ENCODE results near the gene STOM. TPM values are rescaled to one million over a fixed set of nuclear protein-coding genes. Genes with fewer than 3 reads are reported as not detected.
A peak's percentile ranks its signal among the peaks of the same experiment; 100 is the strongest.
"Not testable (repeated sequence)": the region's sequence is repeated elsewhere in the genome, so short reads cannot be mapped to it uniquely, and the experiment has no call there.

Gene STOM
- total RNA-seq, 2 donors from 2014 or later: 59.9 to 70.5 TPM

GRCh38 chr9:121292051-121292450 lies 78.0 kb downstream of the STOM start:
- intact Hi-C loops (cut with DNase I): no loop called here
- Histone ChIP-seq H3K36me3 (replicated peaks in 1 of 2; ENCODE audit: insufficient read depth in 1 of 2, low read depth in 2 of 2) (no peaks in the 10 kb centered on the region), H3K27me3 (no peaks in the 10 kb centered on the region), H3K4me1 (peaks cover 36% of the 10 kb centered on the region), H3K4me3 (no peak overlapping the region), H3K9me3 (no peaks in the 10 kb centered on the region), H3K27ac (no peak overlapping the region)
- TF ChIP-seq POLR2A (IDR thresholded peaks at IDR 0.05): no peak
- ATAC-seq (no peak), DNase-seq (no peak)
- WGBS, 2 donors: 93 to 100% methylated on average over 1 of the region's 1 CpG

- H3K4me3 ChIP-seq; H3K9me3 ChIP-seq; intact Hi-C loops (cut with DNase I); H3K36me3 ChIP-seq (replicated peaks in 1 of 2; ENCODE audit: insufficient read depth in 1 of 2, low read depth in 2 of 2); ATAC-seq; H3K27ac ChIP-seq; H3K27me3 ChIP-seq; DNase-seq: not testable (repeated sequence)
- 60 to 81% methylated on average over 4 of the region's 4 CpGs for WGBS, 2 donors
- peaks cover 36% of the 10 kb centered on the region for H3K4me1 ChIP-seq
Observed at GRCh38 chr9:121291536-121291935, 78.5 kb downstream of the STOM start.

GRCh38 chr9:121289772-121290370 lies 80.2 kb downstream of the STOM start:
- DNase-seq (no peak), ATAC-seq (no peak)
- intact Hi-C loops (cut with DNase I): no loop called here
- Histone ChIP-seq H3K27me3 (no peaks in the 10 kb centered on the region), H3K27ac (peak overlapping the region; percentile 28 to 93 (median 88)), H3K36me3 (replicated peaks in 1 of 2; ENCODE audit: insufficient read depth in 1 of 2, low read depth in 2 of 2) (no peaks in the 10 kb centered on the region), H3K4me3 (no peak overlapping the region), H3K9me3 (no peaks in the 10 kb centered on the region), H3K4me1 (peaks cover 52% of the 10 kb centered on the region)
- WGBS, 2 donors: 76 to 77% methylated on average over 7 of the region's 7 CpGs
- TF ChIP-seq CTCF (IDR thresholded peaks at IDR 0.05) (no peak), POLR2A (IDR thresholded peaks at IDR 0.05) (no peak)

GRCh38 chr9:121289026-121289771 lies 80.9 kb downstream of the STOM start:
- Histone ChIP-seq H3K27me3 (no peaks in the 10 kb centered on the region), H3K27ac (peak overlapping the region; percentile 71 to 93 (median 88)), H3K4me3 (no peak overlapping the region), H3K9me3 (no peaks in the 10 kb centered on the region), H3K36me3 (replicated peaks in 1 of 2; ENCODE audit: insufficient read depth in 1 of 2, low read depth in 2 of 2) (no peaks in the 10 kb centered on the region), H3K4me1 (peaks cover 54% of the 10 kb centered on the region)
- TF ChIP-seq CTCF (IDR thresholded peaks at IDR 0.05): no peak
- TF ChIP-seq POLR2A (IDR thresholded peaks at IDR 0.05): peak in 2 of 3 donors; percentile 43 to 50
- peak; percentile 72 for ATAC-seq
- peak; percentile 50 to 74 (median 63) for DNase-seq
- WGBS, 2 donors: 38 to 40% methylated on average over 10 of the region's 10 CpGs
- intact Hi-C loops (cut with DNase I): no loop called here

Other genes with a start within 250 kb of the STOM start
- 10 to 100 TPM; 13.5 to 21.8 TPM for gene RAB14, start 168.4 kb downstream of the STOM start, total RNA-seq
- 100 to 1,000 TPM; 328 to 753 TPM for gene GSN, start 102.1 kb downstream of the STOM start, total RNA-seq
- gene GGTA1, start 129.6 kb upstream of the STOM start, total RNA-seq: 1 to 10 TPM; 2.3 to 2.6 TPM

All from body of pancreas (tissue), 4 donors.